Effector CD8-positive, alpha-beta T cell (primary cell): Measurements from ENCODE around the gene UBAC1.
A peak's percentile ranks its signal among the peaks of the same experiment; 100 is the strongest.

Source experiments
- DNase-seq: peaks from one replicate; lab custom pipeline; 2025; lab: John Stamatoyannopoulos, UW

The UBAC1 gene

GRCh38 chr9:135993765-135994500, 32.8 kb upstream of the UBAC1 start:
- DNase-seq = no peak

- DNase-seq = no peak
Observed at GRCh38 chr9:135993409-135993742, 32.2 kb upstream of the UBAC1 start.

GRCh38 chr9:135992486-135993408, 31.6 kb upstream of the UBAC1 start:
- DNase-seq = no peak

GRCh38 chr9:135991771-135992170, 30.6 kb upstream of the UBAC1 start:
- DNase-seq = no peak

GRCh38 chr9:135990468-135991429, 29.6 kb upstream of the UBAC1 start:
- peak; percentile 67 for DNase-seq

- DNase-seq = no peak
Observed at GRCh38 chr9:135989722-135990467, 28.7 kb upstream of the UBAC1 start.

- DNase-seq = no peak
Observed at GRCh38 chr9:135989157-135989556, 28.0 kb upstream of the UBAC1 start.

GRCh38 chr9:135988493-135988892, 27.3 kb upstream of the UBAC1 start:
- no peak for DNase-seq

- DNase-seq = no peak
Observed at GRCh38 chr9:135987838-135988404, 26.7 kb upstream of the UBAC1 start.

- DNase-seq = no peak
Observed at GRCh38 chr9:135986605-135987004, 25.4 kb upstream of the UBAC1 start.

GRCh38 chr9:135985889-135986288, 24.7 kb upstream of the UBAC1 start:
- DNase-seq = no peak

- DNase-seq = no peak
Observed at GRCh38 chr9:135985459-135985774, 24.2 kb upstream of the UBAC1 start.

- no peak for DNase-seq
Observed at GRCh38 chr9:135984072-135984710, 23.0 kb upstream of the UBAC1 start.

GRCh38 chr9:135983208-135984071, 22.3 kb upstream of the UBAC1 start:
- no peak for DNase-seq

GRCh38 chr9:135982499-135983207, 21.5 kb upstream of the UBAC1 start:
- DNase-seq = no peak

GRCh38 chr9:135980926-135981630, 19.9 kb upstream of the UBAC1 start:
- DNase-seq = no peak

- no peak for DNase-seq
Observed at GRCh38 chr9:135979547-135980166, 18.5 kb upstream of the UBAC1 start.
